ENCODE results near the gene FOXC2. TPM values are rescaled to one million over a fixed set of nuclear protein-coding genes. Genes with fewer than 3 reads are reported as not detected.

FOXC2 gene
- total and polyA plus RNA-seq, 2 experiments from 2014 or later = 1.2 to 2.5 TPM

DNA sequence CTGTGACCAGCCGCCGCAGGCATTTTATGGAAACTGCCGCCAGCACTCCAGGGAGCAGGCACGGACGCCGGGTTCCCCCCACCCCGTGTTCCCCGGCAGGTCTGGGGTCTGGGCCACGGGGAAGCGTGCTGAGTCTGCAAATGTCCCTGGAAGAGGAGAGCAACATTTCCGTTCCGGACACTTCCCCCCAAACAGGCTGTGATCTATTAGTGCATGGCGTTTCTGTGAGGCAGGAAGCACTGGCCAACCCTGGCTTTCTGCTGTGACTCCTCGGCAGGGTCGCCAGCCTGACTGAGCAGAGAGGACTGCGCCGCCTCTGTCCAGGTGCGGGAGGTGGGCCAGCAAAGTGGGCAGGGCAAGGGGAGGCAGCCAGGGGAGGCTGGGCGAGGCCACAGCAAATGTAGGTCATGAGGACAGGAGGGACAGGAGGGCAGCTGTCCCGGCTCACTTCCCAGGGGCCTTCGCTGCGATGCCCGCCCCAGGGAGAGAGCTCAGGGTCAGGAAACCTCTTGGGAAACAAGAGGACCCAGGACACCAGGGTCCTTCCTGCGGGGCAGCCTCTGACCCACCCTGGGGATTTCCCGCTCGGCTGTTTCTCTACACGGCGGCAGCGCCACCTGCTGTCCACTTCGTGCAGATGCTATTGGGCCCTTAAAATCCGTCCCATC, 46.8 kb upstream of the FOXC2 start:
- Histone ChIP-seq H3K79me2 (ENCODE audit: insufficient read depth) (peaks cover under 1% of the 10 kb centered on the region; the same call in 1 of the 2 replicates), H2AFZ (0 out of 2 replicates have a peak overlapping the region, but pooled peaks have one; percentile 31), H3K27me3 (replicated peaks; ENCODE audit: insufficient read depth) (peaks cover 36% of the 10 kb centered on the region), H3K9me2 (ENCODE audit: insufficient read depth) (no peaks in the 10 kb centered on the region), H3K36me3 (ENCODE audit: low read depth) (no peaks in the 10 kb centered on the region), H3K9ac (no peak overlapping the region), H3K4me1 (ENCODE audit: insufficient read depth) (no peaks in the 10 kb centered on the region), H3K27ac (no peak overlapping the region), H4K20me1 (ENCODE audit: insufficient read depth) (no peaks in the 10 kb centered on the region), H3K4me2 (ENCODE audit: unreplicated experiment) (peak overlapping the region; percentile 83), H3K4me3 (peak overlapping the region; percentile 52), H3K9me3 (ENCODE audit: low read depth) (no peaks in the 10 kb centered on the region), H3F3A (ENCODE audit: insufficient read depth) (no peaks in the 10 kb centered on the region)
- peak; percentile 72 for DNase-seq
- in situ Hi-C loops (cut with MboI) = loop anchor here (5.0 to 25.0 kb wide), 2 partner anchors 447 to 682 kb away; no protein-coding TSS in a partner anchor
- WGBS, 2 experiments (ENCODE audit: low coverage in 1 of 2, low lambda C conversion rate in 2 of 2, missing lambda C conversion rate in 2 of 2) = 17% methylated on average over 31 of the region's 31 CpGs
- TF ChIP-seq EZH2phosphoT487 (IDR thresholded peaks at IDR 0.05; ENCODE audit: insufficient read depth, low read depth) (no peak), EZH2 (IDR thresholded peaks at IDR 0.05; ENCODE audit: insufficient read depth, poor library complexity, severe bottlenecking) (no peak)

DNA sequence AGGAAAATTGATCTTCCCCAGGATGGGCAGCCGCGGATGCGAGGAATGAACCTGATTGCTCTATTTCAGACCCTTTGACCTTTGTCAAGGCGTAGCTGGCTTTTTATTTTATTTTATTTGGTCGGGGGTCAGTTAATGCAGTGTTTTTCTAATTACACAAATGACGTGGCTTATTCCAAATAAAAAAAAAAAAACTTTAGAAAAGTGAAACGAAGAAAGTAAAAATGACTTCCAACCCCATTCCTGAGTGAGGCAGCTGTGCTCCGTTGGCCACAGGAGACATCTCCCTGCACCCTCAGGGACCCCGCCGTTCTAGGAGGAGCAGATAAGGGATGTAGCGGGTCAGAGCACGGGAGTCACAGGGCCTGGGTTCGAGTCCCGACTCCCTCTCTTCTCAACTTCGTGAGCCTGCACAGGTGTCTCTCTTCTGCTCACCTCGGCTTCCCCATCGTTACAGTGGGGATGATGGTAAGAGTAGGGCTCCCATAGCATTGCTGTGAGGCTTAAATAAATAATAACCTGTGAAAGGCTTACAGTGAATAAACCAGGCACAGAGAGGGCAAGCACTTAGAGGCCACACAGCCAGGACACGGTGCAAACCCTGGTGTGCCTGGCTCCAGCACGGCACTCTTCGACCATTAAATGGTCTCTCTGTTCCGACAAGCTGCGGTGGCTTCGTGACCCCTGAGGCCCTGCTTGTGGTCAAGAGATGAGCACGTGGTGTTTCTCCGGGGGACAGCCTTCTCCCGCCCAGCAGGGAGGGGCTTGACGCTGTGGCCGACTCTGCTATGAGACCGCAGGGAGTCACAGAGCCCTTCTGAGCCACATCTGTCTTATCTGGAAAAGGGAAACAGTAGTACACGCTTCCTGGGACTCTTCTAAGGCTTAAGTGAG, 46.1 kb upstream of the FOXC2 start:
- 44 to 45% methylated on average over 30 of the region's 30 CpGs for WGBS, 2 experiments (ENCODE audit: low coverage in 1 of 2, low lambda C conversion rate in 2 of 2, missing lambda C conversion rate in 2 of 2)
- peak overlapping the region; percentile 52 for H3K4me3 ChIP-seq
- in situ Hi-C loops (cut with MboI) = loop anchor here (5.0 to 25.0 kb wide), 2 partner anchors 448 to 683 kb away; no protein-coding TSS in a partner anchor
- no peak overlapping the region for H3K27ac ChIP-seq
- peaks cover 38% of the 10 kb centered on the region for H3K27me3 ChIP-seq (replicated peaks; ENCODE audit: insufficient read depth)
- no peaks in the 10 kb centered on the region for H3K36me3 ChIP-seq (ENCODE audit: low read depth)
- H3K9me2 ChIP-seq (ENCODE audit: insufficient read depth) = no peaks in the 10 kb centered on the region
- no peaks in the 10 kb centered on the region for H3K9me3 ChIP-seq (ENCODE audit: low read depth)
- no peak for TF ChIP-seq EZH2 (IDR thresholded peaks at IDR 0.05; ENCODE audit: insufficient read depth, poor library complexity, severe bottlenecking)
- no peak for TF ChIP-seq EZH2phosphoT487 (IDR thresholded peaks at IDR 0.05; ENCODE audit: insufficient read depth, low read depth)
- H4K20me1 ChIP-seq (ENCODE audit: insufficient read depth) = no peaks in the 10 kb centered on the region
- no peaks in the 10 kb centered on the region for H3K79me2 ChIP-seq (ENCODE audit: insufficient read depth)
- DNase-seq = no peak
- no peak overlapping the region for H3K9ac ChIP-seq
- no peaks in the 10 kb centered on the region for H3F3A ChIP-seq (ENCODE audit: insufficient read depth)
- 0 out of 2 replicates have a peak overlapping the region, but pooled peaks have one; percentile 31 for H2AFZ ChIP-seq
- no peaks in the 10 kb centered on the region for H3K4me1 ChIP-seq (ENCODE audit: insufficient read depth)
- H3K4me2 ChIP-seq (ENCODE audit: unreplicated experiment) = peak overlapping the region; percentile 83

DNA sequence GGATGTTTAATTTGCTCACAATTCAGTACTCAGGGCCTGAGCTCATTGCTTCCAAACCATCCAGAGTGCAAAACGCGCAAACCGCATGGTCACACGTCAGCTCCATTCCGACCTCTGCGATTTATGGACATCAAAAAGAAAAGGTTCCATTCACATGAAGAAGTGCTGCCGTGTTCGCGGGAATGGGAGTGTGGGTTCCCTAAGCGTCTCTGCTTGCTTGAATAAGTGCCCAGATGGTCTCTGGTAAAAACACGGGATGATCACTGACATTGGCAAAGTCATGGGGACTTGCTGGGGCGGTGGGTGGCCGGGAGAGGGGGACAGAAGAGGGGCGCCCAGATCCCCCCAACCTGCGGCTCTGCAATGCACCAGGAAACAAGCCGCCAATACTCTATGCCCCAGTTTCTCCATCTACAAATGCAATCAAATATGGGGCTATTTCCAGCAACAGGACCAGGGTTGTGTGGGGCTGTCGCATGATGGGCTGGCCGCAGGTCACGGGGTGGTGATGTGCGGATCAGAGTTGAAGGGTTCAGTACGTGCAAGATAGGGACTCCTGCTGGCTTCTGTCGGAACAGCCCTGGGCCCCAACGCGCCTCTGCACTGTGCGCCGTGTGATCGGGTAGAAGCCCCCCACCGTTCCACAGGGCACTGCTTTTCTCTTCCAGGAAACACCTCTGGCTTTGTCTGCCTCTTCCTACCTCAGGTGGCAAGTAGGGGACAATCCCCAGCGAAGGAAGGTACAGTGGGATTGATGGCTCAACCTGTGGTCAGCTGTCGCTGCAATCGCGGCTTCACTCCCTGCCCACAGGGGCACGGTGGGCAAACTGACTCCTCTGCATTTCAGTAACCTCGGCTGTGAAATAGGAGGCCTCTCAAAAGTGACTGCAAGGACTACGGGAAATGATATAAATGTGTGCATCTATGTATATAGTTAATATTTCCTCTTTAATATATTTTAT, 45.1 kb upstream of the FOXC2 start:
- Histone ChIP-seq H3K9me3 (ENCODE audit: low read depth) (no peaks in the 10 kb centered on the region), H3F3A (ENCODE audit: insufficient read depth) (no peaks in the 10 kb centered on the region), H2AFZ (no peak overlapping the region), H3K27me3 (replicated peaks; ENCODE audit: insufficient read depth) (peaks cover 38% of the 10 kb centered on the region), H3K9me2 (ENCODE audit: insufficient read depth) (no peaks in the 10 kb centered on the region), H3K4me1 (ENCODE audit: insufficient read depth) (no peaks in the 10 kb centered on the region), H3K79me2 (ENCODE audit: insufficient read depth) (no peaks in the 10 kb centered on the region), H3K4me2 (ENCODE audit: unreplicated experiment) (no peak overlapping the region), H4K20me1 (ENCODE audit: insufficient read depth) (no peaks in the 10 kb centered on the region), H3K9ac (no peak overlapping the region), H3K27ac (no peak overlapping the region), H3K36me3 (ENCODE audit: low read depth) (no peaks in the 10 kb centered on the region), H3K4me3 (no peak overlapping the region)
- in situ Hi-C loops (cut with MboI) = loop anchor here (5.0 to 25.0 kb wide), 2 partner anchors 449 to 684 kb away; no protein-coding TSS in a partner anchor
- TF ChIP-seq EZH2phosphoT487 (IDR thresholded peaks at IDR 0.05; ENCODE audit: insufficient read depth, low read depth) (no peak), EZH2 (IDR thresholded peaks at IDR 0.05; ENCODE audit: insufficient read depth, poor library complexity, severe bottlenecking) (no peak)
- 65 to 68% methylated on average over 35 of the region's 35 CpGs for WGBS, 2 experiments (ENCODE audit: low coverage in 1 of 2, low lambda C conversion rate in 2 of 2, missing lambda C conversion rate in 2 of 2)
- DNase-seq = no peak

All from GM23248 (cell line).